ENCODE data around the gene SUSD1.

DNA sequence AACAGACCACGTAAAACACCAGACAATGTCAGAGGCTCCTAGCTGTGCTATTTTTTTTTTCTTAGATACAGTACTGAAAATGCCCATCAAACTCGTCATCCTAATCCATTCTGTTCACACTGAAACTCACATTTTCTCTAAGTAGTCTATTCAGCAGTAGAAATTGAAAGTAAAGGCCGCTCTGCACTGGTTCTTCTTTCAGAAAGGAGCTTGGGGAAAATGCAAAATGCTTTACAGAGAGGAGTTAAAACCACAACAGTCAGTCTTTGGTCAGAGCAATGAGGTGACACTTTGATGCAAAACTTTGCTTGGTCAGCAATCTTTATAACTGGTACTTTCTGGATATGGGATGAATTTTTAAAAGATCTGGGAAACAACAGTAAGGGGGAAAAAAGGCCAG lies 43.8 kb upstream of the SUSD1 start:
- TF ChIP-seq NFIC (IDR thresholded peaks at IDR 0.05; ENCODE audit: borderline replicate concordance) (no peak), RFX5 (IDR thresholded peaks at IDR 0.05; ENCODE audit: low read length) (no peak), EP300 (IDR thresholded peaks at IDR 0.05; ENCODE audit: borderline replicate concordance in 1 of 2, low read depth in 1 of 2, low read length in 1 of 2) (no peak), POLR2AphosphoS5 (IDR thresholded peaks at IDR 0.05; ENCODE audit: low read depth, low read length) (no peak), RCOR1 (IDR thresholded peaks at IDR 0.05; ENCODE audit: low read length) (no peak), JUND (IDR thresholded peaks at IDR 0.05) (no peak), YY1 (IDR thresholded peaks at IDR 0.05; ENCODE audit: low read depth) (no peak), TAF1 (IDR thresholded peaks at IDR 0.05; ENCODE audit: borderline replicate concordance, low read depth, low read length) (no peak)
- TF ChIP-seq, protein P1, sequence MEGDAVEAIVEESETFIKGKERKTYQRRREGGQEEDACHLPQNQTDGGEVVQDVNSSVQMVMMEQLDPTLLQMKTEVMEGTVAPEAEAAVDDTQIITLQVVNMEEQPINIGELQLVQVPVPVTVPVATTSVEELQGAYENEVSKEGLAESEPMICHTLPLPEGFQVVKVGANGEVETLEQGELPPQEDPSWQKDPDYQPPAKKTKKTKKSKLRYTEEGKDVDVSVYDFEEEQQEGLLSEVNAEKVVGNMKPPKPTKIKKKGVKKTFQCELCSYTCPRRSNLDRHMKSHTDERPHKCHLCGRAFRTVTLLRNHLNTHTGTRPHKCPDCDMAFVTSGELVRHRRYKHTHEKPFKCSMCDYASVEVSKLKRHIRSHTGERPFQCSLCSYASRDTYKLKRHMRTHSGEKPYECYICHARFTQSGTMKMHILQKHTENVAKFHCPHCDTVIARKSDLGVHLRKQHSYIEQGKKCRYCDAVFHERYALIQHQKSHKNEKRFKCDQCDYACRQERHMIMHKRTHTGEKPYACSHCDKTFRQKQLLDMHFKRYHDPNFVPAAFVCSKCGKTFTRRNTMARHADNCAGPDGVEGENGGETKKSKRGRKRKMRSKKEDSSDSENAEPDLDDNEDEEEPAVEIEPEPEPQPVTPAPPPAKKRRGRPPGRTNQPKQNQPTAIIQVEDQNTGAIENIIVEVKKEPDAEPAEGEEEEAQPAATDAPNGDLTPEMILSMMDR (IDR thresholded peaks at IDR 0.05), result no peak
- TF ChIP-seq, protein P2, sequence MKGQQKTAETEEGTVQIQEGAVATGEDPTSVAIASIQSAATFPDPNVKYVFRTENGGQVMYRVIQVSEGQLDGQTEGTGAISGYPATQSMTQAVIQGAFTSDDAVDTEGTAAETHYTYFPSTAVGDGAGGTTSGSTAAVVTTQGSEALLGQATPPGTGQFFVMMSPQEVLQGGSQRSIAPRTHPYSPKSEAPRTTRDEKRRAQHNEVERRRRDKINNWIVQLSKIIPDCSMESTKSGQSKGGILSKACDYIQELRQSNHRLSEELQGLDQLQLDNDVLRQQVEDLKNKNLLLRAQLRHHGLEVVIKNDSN (IDR thresholded peaks at IDR 0.05; ENCODE audit: borderline replicate concordance, low read depth), result no peak
- TF ChIP-seq, protein P3, sequence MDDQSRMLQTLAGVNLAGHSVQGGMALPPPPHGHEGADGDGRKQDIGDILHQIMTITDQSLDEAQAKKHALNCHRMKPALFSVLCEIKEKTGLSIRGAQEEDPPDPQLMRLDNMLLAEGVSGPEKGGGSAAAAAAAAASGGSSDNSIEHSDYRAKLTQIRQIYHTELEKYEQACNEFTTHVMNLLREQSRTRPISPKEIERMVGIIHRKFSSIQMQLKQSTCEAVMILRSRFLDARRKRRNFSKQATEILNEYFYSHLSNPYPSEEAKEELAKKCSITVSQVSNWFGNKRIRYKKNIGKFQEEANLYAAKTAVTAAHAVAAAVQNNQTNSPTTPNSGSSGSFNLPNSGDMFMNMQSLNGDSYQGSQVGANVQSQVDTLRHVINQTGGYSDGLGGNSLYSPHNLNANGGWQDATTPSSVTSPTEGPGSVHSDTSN (IDR thresholded peaks at IDR 0.05), result no peak
- TF ChIP-seq, protein P4, sequence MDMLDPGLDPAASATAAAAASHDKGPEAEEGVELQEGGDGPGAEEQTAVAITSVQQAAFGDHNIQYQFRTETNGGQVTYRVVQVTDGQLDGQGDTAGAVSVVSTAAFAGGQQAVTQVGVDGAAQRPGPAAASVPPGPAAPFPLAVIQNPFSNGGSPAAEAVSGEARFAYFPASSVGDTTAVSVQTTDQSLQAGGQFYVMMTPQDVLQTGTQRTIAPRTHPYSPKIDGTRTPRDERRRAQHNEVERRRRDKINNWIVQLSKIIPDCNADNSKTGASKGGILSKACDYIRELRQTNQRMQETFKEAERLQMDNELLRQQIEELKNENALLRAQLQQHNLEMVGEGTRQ (IDR thresholded peaks at IDR 0.05; ENCODE audit: borderline replicate concordance, low read depth, low read length), result no peak

Data from SK-N-SH (cell line).